IMR-90 (cell line): ENCODE results near the gene DCAF15. TPM values are rescaled to one million over a fixed set of nuclear protein-coding genes. Genes with fewer than 3 reads are reported as not detected.

ENCODE experiments used
- ATAC-seq: fragments of 200-7000 bp; cut with Tn5 transposase; 2 replicates; pipeline ENCODE4 v1.9.1; 2020; ENCODE audit warnings: low read depth, mild to moderate bottlenecking, moderate library complexity
- Bru-seq: library from RNA; stranded (reverse); fragments of 400-500 nt; gene quantifications from one replicate; lab custom pipeline; 2021; lab: Mats Ljungman, UMichigan
- BruChase-seq, 2 experiments: library from RNA; stranded (reverse); fragments of 400-500 nt; gene quantifications; one replicate each; lab custom pipeline; 2021; lab: Mats Ljungman, UMichigan
- BruUV-seq: library from RNA; stranded (reverse); fragments of 400-500 nt; replicated peaks from 2 replicates; lab custom pipeline; 2021; lab: Mats Ljungman, UMichigan
- CTCF ChIA-PET: fragments of 300-600 bp; formaldehyde crosslinking; extraction: SDS; loops from one replicate; lab custom pipeline; 2021; ENCODE audit warnings: antibody characterized with exemption; lab: Yijun Ruan, JAX
- POLR2A ChIA-PET: fragments of 300-600 bp; sonication (Branson Sonifier 250); formaldehyde crosslinking; loops from one replicate; lab custom pipeline; 2022; ENCODE audit warnings: antibody characterized with exemption; ENCODE audit not compliant: unreplicated experiment; lab: Charles Lee
- DNase-seq: peaks from one replicate; pipeline ENCODE4 v3.0.0; 2013
- H2AFZ ChIP-seq: replicated peaks from 2 replicates; pipeline ENCODE3; 2013; ENCODE audit warnings: low read length, mild to moderate bottlenecking; ENCODE audit not compliant: poor library complexity
- H2AK5ac ChIP-seq: 2 replicates; pipeline ENCODE4 v1.6.1; 2013; ENCODE audit warnings: low read depth, low read length, inconsistent platforms
- H2AK9ac ChIP-seq: replicated peaks from 2 replicates; pipeline ENCODE3; 2013; ENCODE audit warnings: mild to moderate bottlenecking, low read depth, low read length, moderate library complexity; ENCODE audit not compliant: poor library complexity
- H2BK120ac ChIP-seq: 2 replicates; pipeline ENCODE4 v1.6.1; 2013; ENCODE audit warnings: low read depth, low read length, inconsistent platforms
- H2BK15ac ChIP-seq: 3 replicates; pipeline ENCODE4 v1.6.1; 2013; ENCODE audit warnings: low read depth, low read length, inconsistent platforms
- H2BK20ac ChIP-seq: 2 replicates; pipeline ENCODE4 v1.6.1; 2013; ENCODE audit warnings: low read depth, mild to moderate bottlenecking, inconsistent platforms, low read length, moderate library complexity
- H2BK5ac ChIP-seq: 2 replicates; pipeline ENCODE4 v1.6.1; 2013; ENCODE audit warnings: mild to moderate bottlenecking, low read depth, low read length, inconsistent platforms; ENCODE audit not compliant: poor library complexity, severe bottlenecking
- H3K14ac ChIP-seq: replicated peaks from 2 replicates; pipeline ENCODE4 v1.6.1; 2013; ENCODE audit warnings: low read depth, low read length, inconsistent platforms
- H3K18ac ChIP-seq: 2 replicates; pipeline ENCODE4 v1.6.1; 2013; ENCODE audit warnings: low read depth, low read length, control low read depth
- H3K23ac ChIP-seq: 2 replicates; pipeline ENCODE4 v1.6.1; 2013; ENCODE audit warnings: low read depth, low read length, inconsistent platforms
- H3K27ac ChIP-seq: 2 replicates; pipeline ENCODE4 v1.5.1; 2013; ENCODE audit warnings: mild to moderate bottlenecking, control low read depth, low read length; ENCODE audit not compliant: insufficient read depth
- H3K27me3 ChIP-seq: 2 replicates; pipeline ENCODE4 v1.6.1; 2013; ENCODE audit warnings: low read length; ENCODE audit not compliant: control insufficient read depth, insufficient read depth
- H3K36me3 ChIP-seq: 2 replicates; pipeline ENCODE4 v1.6.1; 2013; ENCODE audit warnings: low read length, mixed read lengths; ENCODE audit not compliant: control insufficient read depth, insufficient read depth
- H3K4ac ChIP-seq: 2 replicates; pipeline ENCODE4 v1.6.1; 2013; ENCODE audit warnings: low read depth, low read length, inconsistent platforms
- H3K4me1 ChIP-seq: 2 replicates; pipeline ENCODE4 v1.6.1; 2013; ENCODE audit warnings: low read length, mixed read lengths; ENCODE audit not compliant: control insufficient read depth, insufficient read depth
- H3K4me2 ChIP-seq: 2 replicates; pipeline ENCODE4 v1.6.1; 2013; ENCODE audit warnings: low read depth, mild to moderate bottlenecking, control low read depth, low read length, moderate library complexity
- H3K4me3 ChIP-seq: 2 replicates; pipeline ENCODE4 v1.5.1; 2013; ENCODE audit warnings: low read depth, mild to moderate bottlenecking, control low read depth, low read length, moderate library complexity; ENCODE audit not compliant: insufficient read depth
- H3K56ac ChIP-seq: 2 replicates; pipeline ENCODE4 v1.6.1; 2013; ENCODE audit warnings: low read length, inconsistent platforms; ENCODE audit not compliant: insufficient read depth; ENCODE audit errors: extremely low read depth
- H3K79me1 ChIP-seq, 2 experiments: 2 replicates each; pipeline ENCODE4 v1.6.1; 2013; ENCODE audit warnings: low read length in 2 of 2, inconsistent platforms in 1 of 2, low read depth in 1 of 2
- H3K9ac ChIP-seq: 2 replicates; pipeline ENCODE4 v1.6.1; 2013; ENCODE audit warnings: low read depth, low read length, control low read depth
- H3K9me1 ChIP-seq: 2 replicates; pipeline ENCODE4 v1.6.1; 2013; ENCODE audit warnings: low read length, inconsistent platforms; ENCODE audit not compliant: insufficient read depth
- H3K9me3 ChIP-seq: 2 replicates; pipeline ENCODE4 v1.6.1; 2013; ENCODE audit warnings: low read length; ENCODE audit not compliant: control insufficient read depth, insufficient read depth
- H4K20me1 ChIP-seq: 2 replicates; pipeline ENCODE4 v1.6.1; 2013; ENCODE audit warnings: low read length, inconsistent platforms; ENCODE audit not compliant: insufficient read depth
- H4K5ac ChIP-seq: 2 replicates; pipeline ENCODE4 v1.6.1; 2013; ENCODE audit warnings: mild to moderate bottlenecking, low read depth, low read length, control low read depth
- H4K8ac ChIP-seq, 2 experiments: 2 replicates each; pipeline ENCODE4 v1.6.1; 2013; ENCODE audit warnings: low read depth in 2 of 2, low read length in 2 of 2, control low read depth in 1 of 2, inconsistent platforms in 1 of 2
- H4K91ac ChIP-seq: 2 replicates; pipeline ENCODE4 v1.6.1; 2013; ENCODE audit warnings: low read depth, low read length, inconsistent platforms; ENCODE audit not compliant: insufficient read depth
- CEBPB ChIP-seq: IDR thresholded peaks from 2 replicates; pipeline ENCODE4 v1.6.1; 2012; ENCODE audit warnings: low read depth, low read length, improper control_type of control experiment
- FOS ChIP-seq: fragments of 150-350 bp; IDR thresholded peaks from 2 replicates; pipeline ENCODE4 v1.6.1; 2016; ENCODE audit warnings: low read depth, low read length
- MAFK ChIP-seq: IDR thresholded peaks from 2 replicates; pipeline ENCODE4 v1.6.1; 2012; ENCODE audit warnings: low read depth, low read length, improper control_type of control experiment
- MXI1 ChIP-seq: IDR thresholded peaks from 2 replicates; pipeline ENCODE4 v1.6.1; 2012; ENCODE audit warnings: low read depth, mild to moderate bottlenecking, low read length, moderate library complexity, borderline replicate concordance
- NFE2L2 ChIP-seq: fragments of 150-350 bp; IDR thresholded peaks from 2 replicates; pipeline ENCODE4 v1.6.1; 2016; ENCODE audit warnings: low read depth, mild to moderate bottlenecking, low read length
- POLR2A ChIP-seq: IDR thresholded peaks from 2 replicates; pipeline ENCODE4 v1.6.1; 2012; ENCODE audit warnings: mild to moderate bottlenecking, low read depth, low read length
- RCOR1 ChIP-seq: IDR thresholded peaks from 2 replicates; pipeline ENCODE4 v1.6.1; 2012; ENCODE audit warnings: mild to moderate bottlenecking, low read length, improper control_type of control experiment; ENCODE audit not compliant: insufficient replicate concordance
- RFX5 ChIP-seq: IDR thresholded peaks from 2 replicates; pipeline ENCODE4 v1.8.0; 2012; ENCODE audit warnings: low read depth, mild to moderate bottlenecking, low read length, moderate library complexity
- WGBS, 2 experiments: methylation state at CpG; one replicate each; pipeline versions ENCODE4 v1.1.5 to v1.1.7; 2013; ENCODE audit warnings: missing lambda C conversion rate in 2 of 2; ENCODE audit not compliant: insufficient read length in 1 of 2; ENCODE audit errors: extremely low coverage in 2 of 2; 5-methylcytosine and 5-hydroxymethylcytosine counted together
- dilution Hi-C: fragments of 300-500 bp; cut with HindIII; formaldehyde crosslinking; loops from one replicate; pipeline ENCODE4 v1.14.3; 2018; ENCODE audit warnings: low sequenced_read_pairs; ENCODE audit not compliant: unreplicated experiment
- in situ Hi-C: fragments of 300-500 bp; cut with MboI; formaldehyde crosslinking; loops from 3 replicates; pipeline ENCODE4 v1.14.3; 2019; ENCODE audit warnings: low sequenced_read_pairs, inconsistent platforms, mixed read lengths
- intact Hi-C: fragments of 100-400 bp; cut with micrococcal nuclease; formaldehyde crosslinking; loops from 2 replicates; pipeline ENCODE4 v1.10.0; 2022
- long read RNA-seq: library from polyadenylated mRNA; unstranded; transcript quantifications from one replicate; pipeline ENCODE4 v2.0.0, GENCODE V29; 2021; ENCODE audit not compliant: unreplicated experiment
- polyA plus RNA-seq, 3 experiments: library from polyadenylated mRNA; depleted of rRNA; stranded (reverse); fragments of >200 nt; gene quantifications; 2 replicates each; pipeline ENCODE4 v1.2.3, GENCODE V29; 2012; ENCODE audit warnings: low replicate concordance in 1 of 3
- total RNA-seq: library from RNA; depleted of rRNA; stranded (reverse); fragments of >200 nt; gene quantifications from 2 replicates; pipeline ENCODE4 v1.2.3, GENCODE V29; 2012; rRNA removed
- TF ChIP-seq, protein P1 (sequence below): fragments of 150-350 bp; IDR thresholded peaks from 2 replicates; pipeline ENCODE4 v1.6.1; 2017; ENCODE audit warnings: mild to moderate bottlenecking, antibody characterized with exemption, low read length, low read depth
- TF ChIP-seq, protein P2 (sequence below): conservative IDR thresholded peaks from 2 replicates; pipeline ENCODE4 v1.5.1; 2012; ENCODE audit warnings: mild to moderate bottlenecking, low read depth, low read length, improper control_type of control experiment

The DCAF15 gene, protein sequence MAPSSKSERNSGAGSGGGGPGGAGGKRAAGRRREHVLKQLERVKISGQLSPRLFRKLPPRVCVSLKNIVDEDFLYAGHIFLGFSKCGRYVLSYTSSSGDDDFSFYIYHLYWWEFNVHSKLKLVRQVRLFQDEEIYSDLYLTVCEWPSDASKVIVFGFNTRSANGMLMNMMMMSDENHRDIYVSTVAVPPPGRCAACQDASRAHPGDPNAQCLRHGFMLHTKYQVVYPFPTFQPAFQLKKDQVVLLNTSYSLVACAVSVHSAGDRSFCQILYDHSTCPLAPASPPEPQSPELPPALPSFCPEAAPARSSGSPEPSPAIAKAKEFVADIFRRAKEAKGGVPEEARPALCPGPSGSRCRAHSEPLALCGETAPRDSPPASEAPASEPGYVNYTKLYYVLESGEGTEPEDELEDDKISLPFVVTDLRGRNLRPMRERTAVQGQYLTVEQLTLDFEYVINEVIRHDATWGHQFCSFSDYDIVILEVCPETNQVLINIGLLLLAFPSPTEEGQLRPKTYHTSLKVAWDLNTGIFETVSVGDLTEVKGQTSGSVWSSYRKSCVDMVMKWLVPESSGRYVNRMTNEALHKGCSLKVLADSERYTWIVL
- total RNA-seq: 6.8 and 7.5 TPM in 2 replicates
- 31.0 and 31.9 TPM in 2 replicates for polyA plus RNA-seq (2012; rRNA removed)
- 12.6 and 27.6 TPM in 2 replicates for polyA plus RNA-seq (2012; cell fraction: cytosol; rRNA removed)
- polyA plus RNA-seq (2012; cell fraction: nucleus; rRNA removed; ENCODE audit: low replicate concordance): 116 and 298 TPM in 2 replicates
- Bru-seq, nascent RNA: percentile 53 among the genes with signal in this experiment
- percentile 55 among the genes with signal in this experiment for BruChase-seq, experiment 1, labeled RNA remaining after a 6-hour chase
- percentile 51 among the genes with signal in this experiment for BruChase-seq, experiment 2, labeled RNA remaining after a 2-hour chase
- long read RNA-seq, partial matches to known transcripts: 1 of 5 reads
- long read RNA-seq, other reads (novel, unspliced or antisense): 1 of 5 reads

DNA sequence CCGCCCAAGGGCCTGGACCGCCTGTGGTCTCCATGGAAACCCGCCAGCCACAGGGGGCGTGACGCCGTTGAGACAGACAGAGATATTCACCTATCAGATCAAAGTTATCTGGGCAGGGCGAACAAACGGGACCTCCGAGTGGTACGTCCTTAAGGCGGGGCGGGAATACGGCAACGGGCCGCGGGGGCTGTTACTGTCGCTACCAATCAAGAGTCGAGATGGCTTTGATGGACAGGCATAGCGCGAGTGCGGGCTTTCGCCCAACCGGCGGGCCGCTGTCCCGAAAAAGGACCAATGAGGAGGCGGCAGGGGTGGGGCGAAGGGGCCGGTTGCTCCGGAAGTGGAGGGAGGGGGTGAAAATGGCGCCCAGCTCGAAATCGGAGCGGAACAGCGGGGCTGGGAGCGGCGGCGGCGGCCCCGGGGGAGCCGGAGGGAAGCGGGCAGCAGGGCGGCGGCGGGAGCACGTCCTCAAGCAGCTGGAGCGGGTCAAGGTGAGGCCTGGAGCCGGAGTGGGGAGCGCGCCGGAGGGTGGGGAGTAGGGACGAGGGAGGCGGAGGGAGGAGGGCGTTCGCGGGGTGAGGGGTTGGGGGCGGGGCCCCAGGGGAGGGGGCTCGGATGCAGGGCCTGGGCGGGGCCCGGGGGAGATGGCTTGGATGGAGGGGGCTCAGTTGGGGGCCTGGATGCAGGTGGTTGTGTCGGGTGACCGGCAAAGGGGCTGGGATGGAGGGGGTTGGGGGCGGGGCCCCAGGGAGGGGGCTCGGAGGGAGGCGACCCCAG lies at the start of gene DCAF15:
Gene DCAF15, plus strand, starts transcription at position 356 of the 777 bp plus-strand sequence. Its CDS starts 4 bp downstream, at position 360.
- Histone ChIP-seq H2AFZ (peak within 1 kb of the TSS; percentile 99), H3K18ac (no peak within 1 kb of the TSS; the same call in 1 of the 2 replicates), H3K27ac (peak within 1 kb of the TSS; percentile 82), H3K36me3 (peaks cover 20% of the 10 kb centered on the region), H3K4me3 (peak within 1 kb of the TSS; percentile 60), H3K4ac (peak within 1 kb of the TSS; percentile 65), H2AK9ac (peak within 1 kb of the TSS; percentile 95), H3K23ac (peak within 1 kb of the TSS; percentile 53; the same call in 1 of the 2 replicates), H3K4me2 (peak within 1 kb of the TSS; percentile 93), H2BK15ac (no peak within 1 kb of the TSS), H3K9me3 (no peaks in the 10 kb centered on the region), H3K9me1 (0 out of 2 replicates have a peak, but pooled peaks cover 4% of the 10 kb centered on the region), H3K56ac (no peak within 1 kb of the TSS; the same call in 1 of the 2 replicates), H2BK120ac (peak within 1 kb of the TSS; percentile 49; the same call in 1 of the 2 replicates), H2AK5ac (peak within 1 kb of the TSS; percentile 74), H4K91ac (peak within 1 kb of the TSS; percentile 32; the same call in 1 of the 2 replicates), H3K14ac (peak within 1 kb of the TSS; percentile 83; the same call in 1 of the 2 replicates), H4K20me1 (peaks cover 12% of the 10 kb centered on the region), H3K27me3 (no peaks in the 10 kb centered on the region), H2BK5ac (peak within 1 kb of the TSS; percentile 83), H4K8ac (peak within 1 kb of the TSS; percentile 2 to 74; a peak in 2 of 4 replicates), H3K79me1 (peaks cover 13 to 31% of the 10 kb centered on the region in 2 experiments), H2BK20ac (no peak within 1 kb of the TSS), H3K4me1 (peaks cover 3% of the 10 kb centered on the region; the same call in 1 of the 2 replicates), H4K5ac (no peak within 1 kb of the TSS), H3K9ac (peak within 1 kb of the TSS; percentile 70)
- ChIA-PET POLR2A (no interaction called here), CTCF (interaction anchor here (1.1 to 2.4 kb wide), 3 partner anchors 9 to 14 kb away, joined by 3 to 8 read pairs (median 6); partner anchors contain the start of gene PODNL1)
- DNase-seq (peak; percentile 99), ATAC-seq (peak; percentile 99)
- WGBS, 2 experiments: 2% methylated on average over 11 of the region's 65 CpGs; no CpG with 5 or more reads in 1 of the 2 experiments
- in situ Hi-C loops: no loop called here
- intact Hi-C loops: loop anchor here (2.0 kb wide), 1 partner anchor 72 kb away; no protein-coding TSS in a partner anchor
- BruUV-seq: no TSS peak
- dilution Hi-C loops: no loop called here
- TF ChIP-seq RCOR1 (no peak), CEBPB (no peak), RFX5 (0 out of 2 replicates have a peak, but pooled peaks have one; percentile 12), MAFK (no peak), POLR2A (peak; percentile 47; the same call in 1 of the 2 replicates), MXI1 (no peak), FOS (peak; percentile 50; the same call in 1 of the 2 replicates), NFE2L2 (no peak)
- TF ChIP-seq, protein P1, sequence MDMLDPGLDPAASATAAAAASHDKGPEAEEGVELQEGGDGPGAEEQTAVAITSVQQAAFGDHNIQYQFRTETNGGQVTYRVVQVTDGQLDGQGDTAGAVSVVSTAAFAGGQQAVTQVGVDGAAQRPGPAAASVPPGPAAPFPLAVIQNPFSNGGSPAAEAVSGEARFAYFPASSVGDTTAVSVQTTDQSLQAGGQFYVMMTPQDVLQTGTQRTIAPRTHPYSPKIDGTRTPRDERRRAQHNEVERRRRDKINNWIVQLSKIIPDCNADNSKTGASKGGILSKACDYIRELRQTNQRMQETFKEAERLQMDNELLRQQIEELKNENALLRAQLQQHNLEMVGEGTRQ: peak; percentile 33; the same call in 1 of the 2 replicates
- TF ChIP-seq, protein P2, sequence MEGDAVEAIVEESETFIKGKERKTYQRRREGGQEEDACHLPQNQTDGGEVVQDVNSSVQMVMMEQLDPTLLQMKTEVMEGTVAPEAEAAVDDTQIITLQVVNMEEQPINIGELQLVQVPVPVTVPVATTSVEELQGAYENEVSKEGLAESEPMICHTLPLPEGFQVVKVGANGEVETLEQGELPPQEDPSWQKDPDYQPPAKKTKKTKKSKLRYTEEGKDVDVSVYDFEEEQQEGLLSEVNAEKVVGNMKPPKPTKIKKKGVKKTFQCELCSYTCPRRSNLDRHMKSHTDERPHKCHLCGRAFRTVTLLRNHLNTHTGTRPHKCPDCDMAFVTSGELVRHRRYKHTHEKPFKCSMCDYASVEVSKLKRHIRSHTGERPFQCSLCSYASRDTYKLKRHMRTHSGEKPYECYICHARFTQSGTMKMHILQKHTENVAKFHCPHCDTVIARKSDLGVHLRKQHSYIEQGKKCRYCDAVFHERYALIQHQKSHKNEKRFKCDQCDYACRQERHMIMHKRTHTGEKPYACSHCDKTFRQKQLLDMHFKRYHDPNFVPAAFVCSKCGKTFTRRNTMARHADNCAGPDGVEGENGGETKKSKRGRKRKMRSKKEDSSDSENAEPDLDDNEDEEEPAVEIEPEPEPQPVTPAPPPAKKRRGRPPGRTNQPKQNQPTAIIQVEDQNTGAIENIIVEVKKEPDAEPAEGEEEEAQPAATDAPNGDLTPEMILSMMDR: no peak
